ENCODE results near the gene MYO3B.
"Not testable (repeated sequence)": the region's sequence is repeated elsewhere in the genome, so short reads cannot be mapped to it uniquely, and the experiment has no call there.

Gene MYO3B

GRCh38 chr2:170467568-170468422, 289.8 kb downstream of the MYO3B start:
- peaks cover 0 to 10% (median 7%) of the 10 kb centered on the region in 11 experiments; a peak in 7 of 22 replicates for H3K9me3 ChIP-seq (replicated peaks in 1 of 11)
- H3K36me3 ChIP-seq: no peaks in the 10 kb centered on the region
- H3K4me2 ChIP-seq: no peak overlapping the region
- no peak overlapping the region for H3K9ac ChIP-seq
- no peaks in the 10 kb centered on the region for H3K4me1 ChIP-seq
- no peak for TF ChIP-seq Cebpa-rat (IDR thresholded peaks at IDR 0.05)
- H4K20me1 ChIP-seq: no peaks in the 10 kb centered on the region
- no peak overlapping the region for H3K27ac ChIP-seq
- H3K4me3 ChIP-seq: no peak overlapping the region
- no peaks in the 10 kb centered on the region for H3K27me3 ChIP-seq

GRCh38 chr2:170468557-170468956, 290.6 kb downstream of the MYO3B start:
- Histone ChIP-seq H3K27ac (no peak overlapping the region), H3K36me3 (no peaks in the 10 kb centered on the region), H3K27me3 (no peaks in the 10 kb centered on the region), H3K4me3 (no peak overlapping the region), H4K20me1 (no peaks in the 10 kb centered on the region), H3K9me3 (replicated peaks in 1 of 11) (peaks cover 0 to 10% (median 7%) of the 10 kb centered on the region in 11 experiments; a peak in 7 of 22 replicates), H3K9ac (no peak overlapping the region), H3K4me1 (no peaks in the 10 kb centered on the region), H3K4me2 (no peak overlapping the region)
- no peak for TF ChIP-seq Cebpa-rat (IDR thresholded peaks at IDR 0.05)

- not testable (repeated sequence) for H3K9ac ChIP-seq
These were observed 294.6 kb downstream of the MYO3B start for GRCh38 chr2:170472498-170472897.

GRCh38 chr2:170475878-170476277, 297.9 kb downstream of the MYO3B start:
- no peak overlapping the region for H3K4me3 ChIP-seq
- H3K27me3 ChIP-seq: no peaks in the 10 kb centered on the region
- H3K27ac ChIP-seq: no peak overlapping the region
- H3K9me3 ChIP-seq (replicated peaks in 1 of 11): peaks cover 0 to 7% (median 3%) of the 10 kb centered on the region in 11 experiments; a peak in 6 of 22 replicates
- no peaks in the 10 kb centered on the region for H3K36me3 ChIP-seq
- no peaks in the 10 kb centered on the region for H3K4me1 ChIP-seq
- H4K20me1 ChIP-seq: no peaks in the 10 kb centered on the region
- H3K4me2 ChIP-seq: no peak overlapping the region
- TF ChIP-seq Cebpa-rat (IDR thresholded peaks at IDR 0.05): no peak
- H3K9ac ChIP-seq: no peak overlapping the region

More at GRCh38 chr2:170472498-170472897, 294.6 kb downstream of the MYO3B start:
- not testable (repeated sequence) for H3K4me3 ChIP-seq, H3K36me3 ChIP-seq, H4K20me1 ChIP-seq, H3K27ac ChIP-seq, H3K27me3 ChIP-seq, H3K4me1 ChIP-seq, H3K4me2 ChIP-seq
- peaks cover 0 to 10% (median 7%) of the 10 kb centered on the region in 11 experiments; a peak in 7 of 22 replicates for H3K9me3 ChIP-seq (replicated peaks in 1 of 11)

- no peaks in the 10 kb centered on the region for H3K9me3 ChIP-seq (replicated peaks in 1 of 11)
- H4K20me1 ChIP-seq: no peaks in the 10 kb centered on the region
- H3K36me3 ChIP-seq: no peaks in the 10 kb centered on the region
- H3K4me2 ChIP-seq: no peak overlapping the region
- no peak overlapping the region for H3K9ac ChIP-seq
- H3K27me3 ChIP-seq: no peaks in the 10 kb centered on the region
- H3K4me3 ChIP-seq: no peak overlapping the region
- H3K27ac ChIP-seq: no peak overlapping the region
- no peak for TF ChIP-seq Cebpa-rat (IDR thresholded peaks at IDR 0.05)
- no peaks in the 10 kb centered on the region for H3K4me1 ChIP-seq
These were observed 299.7 kb downstream of the MYO3B start for GRCh38 chr2:170477630-170478029.

GRCh38 chr2:170481201-170481600, 303.3 kb downstream of the MYO3B start:
- Histone ChIP-seq H3K27me3 (no peaks in the 10 kb centered on the region), H4K20me1 (no peaks in the 10 kb centered on the region), H3K27ac (no peak overlapping the region), H3K9ac (no peak overlapping the region), H3K4me2 (no peak overlapping the region), H3K36me3 (no peaks in the 10 kb centered on the region), H3K4me3 (no peak overlapping the region), H3K9me3 (replicated peaks in 1 of 11) (no peaks in the 10 kb centered on the region), H3K4me1 (no peaks in the 10 kb centered on the region)
- TF ChIP-seq Cebpa-rat (IDR thresholded peaks at IDR 0.05): no peak

- no peaks in the 10 kb centered on the region for H3K36me3 ChIP-seq
These were observed 306.6 kb downstream of the MYO3B start for GRCh38 chr2:170484552-170484951.

GRCh38 chr2:170485254-170486026, 307.5 kb downstream of the MYO3B start:
- Histone ChIP-seq H3K4me1 (no peaks in the 10 kb centered on the region), H3K27me3 (no peaks in the 10 kb centered on the region), H3K4me3 (no peak overlapping the region), H3K27ac (no peak overlapping the region), H3K9ac (no peak overlapping the region), H3K9me3 (replicated peaks in 1 of 11) (no peaks in the 10 kb centered on the region), H3K4me2 (no peak overlapping the region), H3K36me3 (no peaks in the 10 kb centered on the region), H4K20me1 (no peaks in the 10 kb centered on the region)
- TF ChIP-seq Cebpa-rat (IDR thresholded peaks at IDR 0.05): no peak

More at GRCh38 chr2:170484552-170484951, 306.6 kb downstream of the MYO3B start:
- Histone ChIP-seq H3K27me3 (no peaks in the 10 kb centered on the region), H3K27ac (no peak overlapping the region), H3K4me1 (no peaks in the 10 kb centered on the region), H3K9ac (no peak overlapping the region), H3K4me2 (no peak overlapping the region), H4K20me1 (no peaks in the 10 kb centered on the region), H3K9me3 (replicated peaks in 1 of 11) (no peaks in the 10 kb centered on the region), H3K4me3 (no peak overlapping the region)
- TF ChIP-seq Cebpa-rat (IDR thresholded peaks at IDR 0.05): no peak

- Histone ChIP-seq H4K20me1 (no peaks in the 10 kb centered on the region), H3K36me3 (no peaks in the 10 kb centered on the region), H3K4me3 (no peak overlapping the region), H3K27me3 (no peaks in the 10 kb centered on the region), H3K9ac (no peak overlapping the region), H3K4me1 (no peaks in the 10 kb centered on the region), H3K27ac (no peak overlapping the region), H3K9me3 (replicated peaks in 1 of 11) (no peaks in the 10 kb centered on the region), H3K4me2 (no peak overlapping the region)
- no peak for TF ChIP-seq Cebpa-rat (IDR thresholded peaks at IDR 0.05)
These were observed 308.8 kb downstream of the MYO3B start for GRCh38 chr2:170486730-170487129.
